ENCODE measurements around the gene CXCL10.

The CXCL10 gene

DNA sequence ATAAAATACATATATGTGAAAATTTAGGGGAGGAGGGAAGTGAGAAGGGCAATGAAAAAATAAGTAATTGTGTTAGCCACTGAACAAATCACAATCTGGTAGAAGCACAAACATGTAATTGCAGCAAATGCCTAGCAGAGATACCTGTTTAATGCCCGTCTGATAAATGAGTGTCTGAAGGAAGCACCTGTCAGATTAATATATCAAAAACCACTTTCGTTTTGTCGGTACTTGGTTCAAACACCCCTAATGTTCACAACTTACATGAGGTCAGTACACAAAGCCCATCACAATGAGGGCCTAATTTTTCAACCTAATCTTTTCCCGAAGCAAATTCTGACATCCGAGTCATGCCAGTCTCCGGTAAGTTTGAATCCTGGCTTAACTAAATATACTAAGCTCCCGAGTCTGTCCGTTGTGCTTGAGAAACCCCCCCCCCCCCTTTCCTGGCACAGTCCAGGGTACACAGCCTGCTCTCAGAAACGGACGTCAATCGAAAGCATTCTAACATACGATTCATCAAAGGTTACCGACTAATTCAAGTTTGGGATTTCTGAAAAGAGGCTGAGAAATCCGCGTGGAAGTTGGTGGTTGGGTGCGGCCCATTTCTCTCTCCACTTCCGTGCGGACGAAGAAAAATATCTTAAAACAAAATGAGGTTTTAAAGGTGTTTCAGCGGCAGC lies 33.3 kb downstream of the CXCL10 start:
- TF ChIP-seq, protein P1, sequence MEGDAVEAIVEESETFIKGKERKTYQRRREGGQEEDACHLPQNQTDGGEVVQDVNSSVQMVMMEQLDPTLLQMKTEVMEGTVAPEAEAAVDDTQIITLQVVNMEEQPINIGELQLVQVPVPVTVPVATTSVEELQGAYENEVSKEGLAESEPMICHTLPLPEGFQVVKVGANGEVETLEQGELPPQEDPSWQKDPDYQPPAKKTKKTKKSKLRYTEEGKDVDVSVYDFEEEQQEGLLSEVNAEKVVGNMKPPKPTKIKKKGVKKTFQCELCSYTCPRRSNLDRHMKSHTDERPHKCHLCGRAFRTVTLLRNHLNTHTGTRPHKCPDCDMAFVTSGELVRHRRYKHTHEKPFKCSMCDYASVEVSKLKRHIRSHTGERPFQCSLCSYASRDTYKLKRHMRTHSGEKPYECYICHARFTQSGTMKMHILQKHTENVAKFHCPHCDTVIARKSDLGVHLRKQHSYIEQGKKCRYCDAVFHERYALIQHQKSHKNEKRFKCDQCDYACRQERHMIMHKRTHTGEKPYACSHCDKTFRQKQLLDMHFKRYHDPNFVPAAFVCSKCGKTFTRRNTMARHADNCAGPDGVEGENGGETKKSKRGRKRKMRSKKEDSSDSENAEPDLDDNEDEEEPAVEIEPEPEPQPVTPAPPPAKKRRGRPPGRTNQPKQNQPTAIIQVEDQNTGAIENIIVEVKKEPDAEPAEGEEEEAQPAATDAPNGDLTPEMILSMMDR (conservative IDR thresholded peaks at IDR 0.05; ENCODE audit: low read depth, low read length): no peak
- DNase-seq (ENCODE audit: low read depth): no peak
- peak overlapping the region; percentile 97 for H3K4me3 ChIP-seq (ENCODE audit: low read length)

DNA sequence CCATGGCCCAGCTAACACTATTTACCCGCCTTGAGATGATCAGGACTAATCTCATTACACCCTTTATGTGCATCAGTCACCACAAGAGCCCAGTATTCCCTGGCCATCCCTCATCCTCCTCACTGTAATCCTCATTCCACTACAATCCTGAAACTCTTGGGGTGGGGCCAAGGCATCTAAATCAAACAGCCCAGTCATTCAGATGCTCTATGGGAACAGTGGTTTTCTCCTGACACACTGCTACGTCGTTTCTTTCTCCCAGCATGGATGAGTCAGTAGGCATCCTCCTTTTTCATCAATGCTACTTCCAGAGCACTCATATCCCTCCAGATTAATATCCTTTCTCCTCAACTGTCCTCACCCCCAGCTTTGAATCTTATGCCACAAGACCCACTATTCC lies 38.2 kb downstream of the CXCL10 start:
- DNase-seq (ENCODE audit: low read depth): no peak
- no peak overlapping the region for H3K4me3 ChIP-seq (ENCODE audit: low read length)
- TF ChIP-seq, protein P1 (conservative IDR thresholded peaks at IDR 0.05; ENCODE audit: low read depth, low read length): no peak

DNA sequence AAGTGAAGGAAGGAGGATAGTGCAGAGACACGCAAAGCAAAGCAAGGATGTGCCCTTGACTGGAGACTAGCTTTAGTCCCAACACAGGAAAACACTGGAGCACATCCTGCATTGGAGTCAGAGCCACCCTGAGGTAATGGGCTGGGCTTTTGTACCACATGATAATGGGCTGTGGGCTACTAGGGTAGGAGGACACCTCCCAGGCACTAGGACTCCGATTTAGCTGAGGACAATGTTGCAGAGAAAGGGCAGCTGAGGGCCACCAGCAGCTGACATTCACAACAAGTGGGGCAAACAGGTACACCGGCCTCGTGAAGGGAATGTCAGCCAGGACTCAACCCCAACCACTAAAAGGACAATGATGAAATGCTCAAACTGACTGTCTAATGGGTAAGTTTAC lies 42.7 kb downstream of the CXCL10 start:
- H3K4me3 ChIP-seq (ENCODE audit: low read length): no peak overlapping the region
- TF ChIP-seq, protein P1 (conservative IDR thresholded peaks at IDR 0.05; ENCODE audit: low read depth, low read length): no peak
- DNase-seq (ENCODE audit: low read depth): no peak

DNA sequence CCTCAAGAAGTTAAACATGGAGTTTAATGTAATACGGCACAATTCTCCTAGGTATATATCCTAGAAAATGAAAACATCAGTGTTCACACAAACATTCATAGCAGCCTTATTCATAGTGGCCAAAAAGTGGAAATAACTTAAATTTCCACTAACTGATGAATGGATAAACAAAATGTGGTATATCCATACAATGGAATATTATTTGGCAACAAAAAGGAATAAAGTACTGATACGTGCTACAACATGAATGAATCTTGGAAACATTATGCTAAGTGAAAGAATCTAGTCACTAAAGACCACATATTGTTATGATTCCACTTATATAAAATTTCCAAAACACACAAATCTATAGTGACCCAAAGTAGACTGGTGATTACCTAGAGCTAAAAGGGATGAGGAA lies 47.1 kb downstream of the CXCL10 start:
- no peak for DNase-seq (ENCODE audit: low read depth)
- TF ChIP-seq, protein P1 (conservative IDR thresholded peaks at IDR 0.05; ENCODE audit: low read depth, low read length): no peak
- H3K4me3 ChIP-seq (ENCODE audit: low read length): no peak overlapping the region

DNA sequence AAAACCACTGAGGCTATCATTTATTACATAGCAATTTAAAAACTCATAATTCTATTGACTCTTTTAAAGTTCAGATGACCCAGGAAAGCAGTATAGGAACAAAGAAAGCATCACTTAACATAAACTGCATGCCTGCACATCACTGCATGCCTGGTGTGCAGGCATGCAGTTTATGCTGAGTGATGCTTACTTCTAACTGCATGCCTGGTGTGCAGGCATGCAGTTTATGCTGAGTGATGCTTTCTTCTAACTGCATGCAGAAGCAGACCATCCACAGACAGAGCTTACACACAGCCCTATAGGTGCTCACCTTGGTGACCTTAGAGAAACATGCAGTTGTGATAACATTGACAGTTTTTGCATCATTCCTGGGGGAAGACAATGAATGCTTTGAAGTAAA lies 49.5 kb downstream of the CXCL10 start:
- no peak for DNase-seq (ENCODE audit: low read depth)
- TF ChIP-seq, protein P1 (conservative IDR thresholded peaks at IDR 0.05; ENCODE audit: low read depth, low read length): no peak

More for the DNA sequence above, 49.5 kb downstream of the CXCL10 start:
- H3K4me3 ChIP-seq (ENCODE audit: low read length): no peak overlapping the region
